WERI-Rb-1 (cell line): Measurements from ENCODE around the gene ACTL10.

Experiments
- DNase-seq: peaks from one replicate; pipeline ENCODE4 v3.0.0-alpha.2; 2020
- H3K27ac ChIP-seq: fragments of 250-450 bp; sonication (Bioruptor Pico); 2 replicates; pipeline ENCODE4 v1.5.1; 2020; ENCODE audit warnings: mild to moderate bottlenecking, moderate library complexity
- H3K27me3 ChIP-seq: fragments of 250-450 bp; sonication (Bioruptor Pico); 2 replicates; pipeline ENCODE4 v1.5.1; 2021; ENCODE audit warnings: mild to moderate bottlenecking, low read depth, moderate library complexity; ENCODE audit not compliant: insufficient read depth, severe bottlenecking
- H3K36me3 ChIP-seq: fragments of 250-450 bp; sonication (Bioruptor Pico); 2 replicates; pipeline ENCODE4 v1.5.1; 2020; ENCODE audit warnings: mild to moderate bottlenecking, moderate library complexity
- H3K4me3 ChIP-seq: 2 replicates; pipeline ENCODE4 v1.5.1; 2011; ENCODE audit warnings: low read depth, mild to moderate bottlenecking, control low read depth, low read length
- H3K9me3 ChIP-seq: fragments of 250-450 bp; sonication (Bioruptor Pico); 2 replicates; pipeline ENCODE4 v1.5.1; 2021; ENCODE audit warnings: mild to moderate bottlenecking, moderate library complexity; ENCODE audit not compliant: severe bottlenecking
- TF ChIP-seq, protein P1 (sequence below): IDR thresholded peaks from 2 replicates; pipeline ENCODE4 v1.5.1; 2011; ENCODE audit warnings: low read depth, mild to moderate bottlenecking, control low read depth, inconsistent platforms, low read length

The ACTL10 gene

DNA sequence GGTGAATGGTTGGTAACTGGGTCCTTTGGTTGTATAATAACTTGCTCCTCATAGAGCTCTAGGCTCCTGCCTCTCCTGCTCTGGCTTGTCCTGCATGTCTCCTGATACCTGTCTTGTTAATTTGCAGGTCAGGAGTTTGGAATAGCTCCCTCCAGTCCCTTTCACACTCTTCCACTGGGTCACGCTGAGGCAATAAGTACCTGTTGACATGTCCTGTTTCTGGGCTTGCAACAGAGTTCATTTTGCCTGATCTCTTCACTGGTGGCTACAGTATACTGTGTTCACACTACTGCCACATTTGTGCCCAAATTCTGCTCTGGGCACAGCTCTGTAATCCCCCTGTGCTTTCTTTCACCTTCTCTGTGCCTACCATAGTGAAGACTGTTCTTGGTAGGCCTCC, 30.0 kb upstream of the ACTL10 start:
- Histone ChIP-seq H3K36me3 (peaks cover 68% of the 10 kb centered on the region), H3K9me3 (no peaks in the 10 kb centered on the region), H3K27ac (no peak overlapping the region), H3K27me3 (no peaks in the 10 kb centered on the region), H3K4me3 (no peak overlapping the region)
- TF ChIP-seq, protein P1, sequence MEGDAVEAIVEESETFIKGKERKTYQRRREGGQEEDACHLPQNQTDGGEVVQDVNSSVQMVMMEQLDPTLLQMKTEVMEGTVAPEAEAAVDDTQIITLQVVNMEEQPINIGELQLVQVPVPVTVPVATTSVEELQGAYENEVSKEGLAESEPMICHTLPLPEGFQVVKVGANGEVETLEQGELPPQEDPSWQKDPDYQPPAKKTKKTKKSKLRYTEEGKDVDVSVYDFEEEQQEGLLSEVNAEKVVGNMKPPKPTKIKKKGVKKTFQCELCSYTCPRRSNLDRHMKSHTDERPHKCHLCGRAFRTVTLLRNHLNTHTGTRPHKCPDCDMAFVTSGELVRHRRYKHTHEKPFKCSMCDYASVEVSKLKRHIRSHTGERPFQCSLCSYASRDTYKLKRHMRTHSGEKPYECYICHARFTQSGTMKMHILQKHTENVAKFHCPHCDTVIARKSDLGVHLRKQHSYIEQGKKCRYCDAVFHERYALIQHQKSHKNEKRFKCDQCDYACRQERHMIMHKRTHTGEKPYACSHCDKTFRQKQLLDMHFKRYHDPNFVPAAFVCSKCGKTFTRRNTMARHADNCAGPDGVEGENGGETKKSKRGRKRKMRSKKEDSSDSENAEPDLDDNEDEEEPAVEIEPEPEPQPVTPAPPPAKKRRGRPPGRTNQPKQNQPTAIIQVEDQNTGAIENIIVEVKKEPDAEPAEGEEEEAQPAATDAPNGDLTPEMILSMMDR = no peak
- no peak for DNase-seq

DNA sequence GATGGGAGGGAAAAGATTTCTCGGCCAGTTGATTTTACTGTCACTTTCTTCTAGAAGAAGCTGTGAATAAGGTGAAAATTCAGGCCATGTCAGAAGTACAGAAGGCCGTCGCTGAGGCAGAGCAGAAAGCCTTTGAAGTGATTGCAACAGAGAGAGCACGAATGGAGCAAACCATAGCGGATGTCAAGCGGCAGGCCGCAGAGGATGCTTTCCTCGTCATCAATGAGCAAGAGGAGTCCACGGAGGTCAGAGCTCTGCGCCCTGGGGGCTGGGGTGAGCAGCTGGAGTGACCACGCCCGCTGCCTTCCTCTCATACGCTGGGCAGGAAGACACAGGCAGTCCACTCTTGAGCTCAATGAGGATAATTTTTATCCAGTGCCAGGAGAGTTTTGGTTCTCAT, 26.5 kb upstream of the ACTL10 start:
- TF ChIP-seq, protein P1 = no peak
- DNase-seq = no peak
- peaks cover 70% of the 10 kb centered on the region for H3K36me3 ChIP-seq
- no peaks in the 10 kb centered on the region for H3K9me3 ChIP-seq
- no peak overlapping the region for H3K4me3 ChIP-seq
- H3K27ac ChIP-seq = no peak overlapping the region
- H3K27me3 ChIP-seq = no peaks in the 10 kb centered on the region

DNA sequence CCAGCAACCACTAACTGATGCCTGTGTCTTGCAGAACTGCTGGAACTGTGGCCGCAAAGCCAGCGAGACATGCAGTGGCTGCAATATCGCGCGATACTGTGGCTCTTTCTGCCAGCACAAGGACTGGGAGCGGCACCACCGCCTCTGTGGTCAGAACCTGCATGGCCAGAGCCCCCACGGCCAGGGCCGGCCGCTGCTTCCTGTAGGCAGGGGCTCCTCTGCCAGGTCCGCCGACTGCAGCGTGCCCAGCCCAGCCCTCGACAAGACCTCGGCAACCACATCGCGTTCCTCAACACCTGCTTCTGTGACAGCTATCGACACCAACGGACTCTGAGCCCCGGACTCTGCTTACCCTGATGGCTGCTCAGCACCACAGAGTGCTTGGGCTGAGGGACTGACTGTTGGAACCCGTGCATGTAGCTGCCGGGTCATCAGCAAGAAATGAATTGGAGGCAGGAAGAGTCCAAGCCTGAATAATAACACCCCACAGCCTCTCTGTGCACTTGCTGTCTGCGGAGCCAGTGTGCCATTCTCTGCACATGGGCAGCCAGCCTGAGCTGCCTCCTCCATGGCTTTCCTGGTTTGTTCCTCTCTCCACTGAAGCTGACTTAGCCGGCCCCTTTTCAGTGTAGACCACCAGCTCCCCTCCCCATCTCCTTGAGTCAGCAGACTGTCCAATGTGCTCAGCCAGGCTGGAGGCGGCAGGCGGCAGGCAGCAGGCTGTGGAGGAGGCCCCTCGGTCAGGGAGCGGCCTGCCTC, 22.3 kb upstream of the ACTL10 start:
- no peak for DNase-seq
- Histone ChIP-seq H3K36me3 (peaks cover 55% of the 10 kb centered on the region), H3K4me3 (no peak overlapping the region), H3K27me3 (no peaks in the 10 kb centered on the region), H3K27ac (no peak overlapping the region), H3K9me3 (no peaks in the 10 kb centered on the region)
- TF ChIP-seq, protein P1 = no peak

DNA sequence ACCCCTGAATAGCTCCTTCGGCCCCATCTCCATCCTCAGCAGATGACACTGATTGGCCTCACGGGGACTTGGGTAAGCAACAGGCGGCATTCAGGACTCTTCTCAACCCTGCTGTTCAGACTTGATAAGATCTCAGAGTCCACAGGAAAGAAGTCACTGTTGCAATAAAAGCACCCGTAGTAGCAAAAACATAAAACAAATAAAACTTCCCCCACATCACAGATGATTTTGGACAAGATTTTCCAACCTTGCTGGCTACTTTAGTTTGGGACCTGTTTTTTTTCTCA, 21.7 kb upstream of the ACTL10 start:
- DNase-seq = no peak
- no peak overlapping the region for H3K27ac ChIP-seq
- H3K4me3 ChIP-seq = no peak overlapping the region
- TF ChIP-seq, protein P1 = no peak
- no peaks in the 10 kb centered on the region for H3K9me3 ChIP-seq
- H3K36me3 ChIP-seq = peaks cover 50% of the 10 kb centered on the region
- no peaks in the 10 kb centered on the region for H3K27me3 ChIP-seq

DNA sequence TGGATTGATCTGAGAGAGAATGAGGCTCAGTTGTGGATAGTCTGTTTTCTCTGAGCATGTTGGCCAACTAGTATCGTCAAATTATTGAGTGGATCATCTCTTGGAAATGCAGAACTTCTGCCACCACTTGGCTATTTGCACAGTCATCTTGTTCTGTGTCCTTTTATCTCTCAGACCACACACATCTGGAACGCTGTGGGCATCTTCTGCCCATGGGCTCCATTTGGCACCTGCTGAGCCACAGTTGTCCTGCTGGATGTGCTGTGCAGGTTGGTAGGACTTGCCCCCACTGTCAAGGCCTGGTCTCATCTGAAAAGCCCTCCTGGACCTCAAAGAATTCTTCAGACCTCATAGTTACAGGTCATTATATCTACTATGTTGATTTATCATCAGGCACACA, 21.3 kb upstream of the ACTL10 start:
- H3K36me3 ChIP-seq = peaks cover 46% of the 10 kb centered on the region

More for the DNA sequence above, 21.3 kb upstream of the ACTL10 start:
- no peak overlapping the region for H3K27ac ChIP-seq
- no peak for DNase-seq
- no peak overlapping the region for H3K4me3 ChIP-seq
- TF ChIP-seq, protein P1 = no peak
- no peaks in the 10 kb centered on the region for H3K27me3 ChIP-seq
- no peaks in the 10 kb centered on the region for H3K9me3 ChIP-seq
